Endothelial cell of umbilical vein (primary cell): ENCODE results near the gene A3GALT2.

ENCODE experiments used
- EZH2 ChIP-seq: IDR thresholded peaks from 2 replicates; pipeline ENCODE4 v1.6.1; 2012; ENCODE audit warnings: borderline replicate concordance, low read depth, mild to moderate bottlenecking, moderate library complexity, low read length, inconsistent platforms; ENCODE audit not compliant: severe bottlenecking
- FOS ChIP-seq: IDR thresholded peaks from 2 replicates; pipeline ENCODE4 v1.6.1; 2011; ENCODE audit warnings: mild to moderate bottlenecking, low read length, moderate library complexity, borderline replicate concordance; ENCODE audit not compliant: insufficient read depth
- JUN ChIP-seq: IDR thresholded peaks from 2 replicates; pipeline ENCODE4 v1.6.1; 2011; ENCODE audit warnings: borderline replicate concordance, low read depth; ENCODE audit not compliant: insufficient read length, insufficient read depth
- MYC ChIP-seq: IDR thresholded peaks from one replicate; pipeline ENCODE4 v1.6.1; 2011; ENCODE audit warnings: mild to moderate bottlenecking, low read depth, low read length
- POLR2A ChIP-seq: IDR thresholded peaks from 2 replicates; pipeline ENCODE4 v1.6.1; 2012; ENCODE audit warnings: low read depth, mild to moderate bottlenecking, control low read depth, low read length
- POLR2AphosphoS5 ChIP-seq: IDR thresholded peaks from 2 replicates; pipeline ENCODE4 v1.6.1; 2012; ENCODE audit warnings: low read depth, mild to moderate bottlenecking, control low read depth, low read length, moderate library complexity; ENCODE audit not compliant: insufficient read depth
- TF ChIP-seq, protein P1 (sequence below), 2 donors: IDR thresholded peaks; 1 replicate in 1 of 2; 2 replicates in 1 of 2; pipeline ENCODE4 v1.5.1; 2011; ENCODE audit warnings: low read length in 2 of 2, mild to moderate bottlenecking in 2 of 2, moderate library complexity in 2 of 2, control low read depth in 1 of 2, inconsistent platforms in 1 of 2, low read depth in 1 of 2; ENCODE audit not compliant: insufficient read depth in 1 of 2; ENCODE audit errors: extremely low read depth in 1 of 2
- TF ChIP-seq, protein P2 (sequence below): IDR thresholded peaks from 2 replicates; pipeline ENCODE4 v1.6.1; 2011; ENCODE audit not compliant: insufficient read depth, insufficient read length

DNA sequence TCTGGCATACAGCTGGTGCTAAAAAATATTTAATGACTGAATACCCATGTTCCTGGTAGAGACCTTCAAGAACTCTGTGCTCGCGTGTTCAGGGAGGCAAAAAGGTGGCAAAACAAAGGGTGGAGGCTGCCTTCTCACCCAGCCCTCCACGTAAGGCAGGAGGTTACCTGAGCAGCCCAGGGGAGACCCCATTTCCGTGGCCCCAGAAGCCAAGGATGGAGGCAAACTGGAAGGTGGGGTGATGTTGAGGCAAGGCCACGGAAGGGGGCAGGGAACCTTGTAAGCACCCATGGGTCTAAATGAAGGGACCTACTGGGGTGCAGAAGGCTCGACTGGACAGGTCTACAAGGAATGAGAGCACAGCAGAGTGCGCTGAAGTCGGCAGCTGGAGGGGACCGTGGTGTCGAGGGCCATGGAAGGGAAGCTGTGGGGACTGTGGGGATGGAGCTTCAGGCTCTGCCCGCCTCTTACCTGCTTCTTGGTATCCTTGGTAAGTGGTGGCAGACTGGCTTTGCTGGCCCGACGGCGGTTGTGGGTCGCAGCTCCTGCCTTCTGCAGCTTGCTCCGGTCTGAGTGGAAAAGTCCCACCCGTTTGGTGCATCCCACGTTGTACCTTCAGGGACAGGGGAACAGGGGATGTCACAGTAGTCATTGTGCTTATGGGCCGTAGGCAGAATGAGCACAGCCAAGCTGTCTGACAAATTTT is 8.9 kb upstream of the A3GALT2 start:
- TF ChIP-seq, protein P1, sequence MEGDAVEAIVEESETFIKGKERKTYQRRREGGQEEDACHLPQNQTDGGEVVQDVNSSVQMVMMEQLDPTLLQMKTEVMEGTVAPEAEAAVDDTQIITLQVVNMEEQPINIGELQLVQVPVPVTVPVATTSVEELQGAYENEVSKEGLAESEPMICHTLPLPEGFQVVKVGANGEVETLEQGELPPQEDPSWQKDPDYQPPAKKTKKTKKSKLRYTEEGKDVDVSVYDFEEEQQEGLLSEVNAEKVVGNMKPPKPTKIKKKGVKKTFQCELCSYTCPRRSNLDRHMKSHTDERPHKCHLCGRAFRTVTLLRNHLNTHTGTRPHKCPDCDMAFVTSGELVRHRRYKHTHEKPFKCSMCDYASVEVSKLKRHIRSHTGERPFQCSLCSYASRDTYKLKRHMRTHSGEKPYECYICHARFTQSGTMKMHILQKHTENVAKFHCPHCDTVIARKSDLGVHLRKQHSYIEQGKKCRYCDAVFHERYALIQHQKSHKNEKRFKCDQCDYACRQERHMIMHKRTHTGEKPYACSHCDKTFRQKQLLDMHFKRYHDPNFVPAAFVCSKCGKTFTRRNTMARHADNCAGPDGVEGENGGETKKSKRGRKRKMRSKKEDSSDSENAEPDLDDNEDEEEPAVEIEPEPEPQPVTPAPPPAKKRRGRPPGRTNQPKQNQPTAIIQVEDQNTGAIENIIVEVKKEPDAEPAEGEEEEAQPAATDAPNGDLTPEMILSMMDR (IDR thresholded peaks at IDR 0.05; ENCODE audit: extremely low read depth in 1 of 2, insufficient read depth in 1 of 2, low read depth in 1 of 2, low read length in 2 of 2), result no peak
- TF ChIP-seq POLR2AphosphoS5, result no peak
- TF ChIP-seq, protein P2, sequence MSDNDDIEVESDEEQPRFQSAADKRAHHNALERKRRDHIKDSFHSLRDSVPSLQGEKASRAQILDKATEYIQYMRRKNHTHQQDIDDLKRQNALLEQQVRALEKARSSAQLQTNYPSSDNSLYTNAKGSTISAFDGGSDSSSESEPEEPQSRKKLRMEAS, result no peak
- no peak for TF ChIP-seq FOS
- TF ChIP-seq EZH2, result no peak
- TF ChIP-seq JUN, result no peak
- TF ChIP-seq POLR2A, result no peak
- no peak for TF ChIP-seq MYC
